ENCODE data around the gene IMMT.

The IMMT gene

DNA sequence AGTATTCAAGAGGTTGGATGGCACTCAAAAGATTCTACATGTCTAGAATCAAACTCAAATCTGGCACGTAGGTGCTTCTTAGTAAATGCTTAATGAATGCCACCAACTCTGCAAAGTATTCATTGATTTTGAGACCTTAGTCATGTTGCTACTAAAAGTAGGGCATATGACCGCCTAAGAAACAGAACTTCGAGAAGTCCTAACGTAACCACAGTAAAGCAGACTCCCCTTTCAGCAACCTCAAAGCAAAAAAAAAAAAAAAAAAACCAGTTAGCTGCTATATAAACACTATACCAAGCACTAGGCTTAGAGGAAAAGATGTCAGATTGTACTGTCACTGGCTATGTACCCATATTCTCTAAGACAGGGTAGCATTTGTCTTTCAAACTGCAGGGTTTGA lies 55.3 kb downstream of the IMMT start:
- H3K4me3 ChIP-seq (ENCODE audit: low read depth, low read length), result no peak overlapping the region
- TF ChIP-seq, protein P1, sequence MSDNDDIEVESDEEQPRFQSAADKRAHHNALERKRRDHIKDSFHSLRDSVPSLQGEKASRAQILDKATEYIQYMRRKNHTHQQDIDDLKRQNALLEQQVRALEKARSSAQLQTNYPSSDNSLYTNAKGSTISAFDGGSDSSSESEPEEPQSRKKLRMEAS (IDR thresholded peaks at IDR 0.05; ENCODE audit: low read depth, low read length), result no peak
- TF ChIP-seq MYC (IDR thresholded peaks at IDR 0.05; ENCODE audit: low read depth, low read length) (no peak), POLR2A (IDR thresholded peaks at IDR 0.05; ENCODE audit: extremely low read depth, insufficient read length) (no peak)
- TF ChIP-seq, protein P2, sequence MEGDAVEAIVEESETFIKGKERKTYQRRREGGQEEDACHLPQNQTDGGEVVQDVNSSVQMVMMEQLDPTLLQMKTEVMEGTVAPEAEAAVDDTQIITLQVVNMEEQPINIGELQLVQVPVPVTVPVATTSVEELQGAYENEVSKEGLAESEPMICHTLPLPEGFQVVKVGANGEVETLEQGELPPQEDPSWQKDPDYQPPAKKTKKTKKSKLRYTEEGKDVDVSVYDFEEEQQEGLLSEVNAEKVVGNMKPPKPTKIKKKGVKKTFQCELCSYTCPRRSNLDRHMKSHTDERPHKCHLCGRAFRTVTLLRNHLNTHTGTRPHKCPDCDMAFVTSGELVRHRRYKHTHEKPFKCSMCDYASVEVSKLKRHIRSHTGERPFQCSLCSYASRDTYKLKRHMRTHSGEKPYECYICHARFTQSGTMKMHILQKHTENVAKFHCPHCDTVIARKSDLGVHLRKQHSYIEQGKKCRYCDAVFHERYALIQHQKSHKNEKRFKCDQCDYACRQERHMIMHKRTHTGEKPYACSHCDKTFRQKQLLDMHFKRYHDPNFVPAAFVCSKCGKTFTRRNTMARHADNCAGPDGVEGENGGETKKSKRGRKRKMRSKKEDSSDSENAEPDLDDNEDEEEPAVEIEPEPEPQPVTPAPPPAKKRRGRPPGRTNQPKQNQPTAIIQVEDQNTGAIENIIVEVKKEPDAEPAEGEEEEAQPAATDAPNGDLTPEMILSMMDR (IDR thresholded peaks at IDR 0.05; ENCODE audit: low read depth, low read length), result no peak

DNA sequence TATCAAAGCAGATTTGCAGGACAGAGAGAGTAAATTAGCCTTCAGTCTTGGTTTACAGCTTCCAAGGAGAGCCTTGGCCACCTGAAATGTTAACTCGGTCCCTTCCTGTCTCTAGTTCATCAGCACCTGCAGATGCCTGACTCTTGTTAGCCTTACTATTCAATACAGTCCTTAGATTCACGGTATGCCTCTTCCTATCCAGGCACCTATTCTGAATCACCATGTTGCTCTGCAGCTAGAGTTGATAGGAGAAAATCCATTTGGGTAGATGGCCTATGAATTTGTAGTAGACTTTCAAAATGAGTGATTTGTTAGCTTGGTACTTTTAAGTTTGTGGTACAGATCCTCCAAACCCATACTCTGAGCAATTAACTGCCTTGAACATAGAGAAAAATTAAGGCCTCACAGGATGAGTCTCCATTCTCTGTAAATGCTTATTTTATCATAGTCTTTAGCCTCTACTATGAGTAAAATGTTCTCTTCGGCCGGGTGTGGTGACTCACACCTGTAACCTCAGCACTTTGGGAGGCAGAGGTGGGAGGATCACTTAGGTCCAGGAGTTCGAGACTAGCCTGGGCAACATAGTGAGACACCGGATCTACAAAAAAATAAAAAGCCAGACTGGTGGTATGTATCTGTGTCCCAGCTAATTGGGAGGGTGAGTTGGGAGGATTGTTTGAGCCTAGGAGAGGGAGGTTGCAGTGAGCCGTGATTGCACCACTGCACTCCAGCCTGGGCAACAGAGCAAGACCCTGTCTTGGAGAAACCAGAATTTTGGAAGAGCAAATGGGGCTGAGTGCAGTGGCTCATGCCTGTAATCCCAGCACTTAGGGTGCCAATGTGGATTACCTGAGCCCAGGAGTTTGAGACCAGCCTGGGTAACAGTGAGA lies 56.3 kb downstream of the IMMT start:
- H3K4me3 ChIP-seq (ENCODE audit: low read depth, low read length), result no peak overlapping the region
- TF ChIP-seq, protein P1 (IDR thresholded peaks at IDR 0.05; ENCODE audit: low read depth, low read length), result no peak
- TF ChIP-seq, protein P2 (IDR thresholded peaks at IDR 0.05; ENCODE audit: low read depth, low read length), result no peak
- TF ChIP-seq POLR2A (IDR thresholded peaks at IDR 0.05; ENCODE audit: extremely low read depth, insufficient read length), result no peak
- TF ChIP-seq MYC (IDR thresholded peaks at IDR 0.05; ENCODE audit: low read depth, low read length), result no peak
- DNase-seq (ENCODE audit: low read depth), result no peak

More for the DNA sequence above, 55.3 kb downstream of the IMMT start:
- DNase-seq (ENCODE audit: low read depth), result no peak

DNA sequence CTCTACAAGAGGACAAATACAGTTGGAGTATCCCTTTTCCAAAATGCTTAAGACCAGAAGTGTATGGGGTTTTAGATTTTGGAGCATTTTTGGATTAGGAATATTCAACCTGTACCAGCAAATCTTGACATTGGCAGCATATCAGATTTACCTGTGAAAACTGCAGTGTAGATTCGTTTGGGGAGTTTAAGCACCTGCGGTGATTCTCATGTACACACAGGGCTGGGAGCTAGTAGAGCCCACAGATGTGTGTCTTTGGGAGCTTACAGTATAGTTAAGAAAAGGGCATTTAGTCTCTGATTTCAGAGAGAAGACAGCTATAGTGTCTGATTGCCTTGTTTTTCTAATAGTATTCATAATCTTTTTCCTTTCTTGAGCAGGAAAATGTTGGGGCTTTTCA lies 59.1 kb downstream of the IMMT start:
- H3K4me3 ChIP-seq (ENCODE audit: low read depth, low read length), result no peak overlapping the region
- TF ChIP-seq POLR2A (IDR thresholded peaks at IDR 0.05; ENCODE audit: extremely low read depth, insufficient read length) (no peak), MYC (IDR thresholded peaks at IDR 0.05; ENCODE audit: low read depth, low read length) (no peak)
- DNase-seq (ENCODE audit: low read depth), result no peak

DNA sequence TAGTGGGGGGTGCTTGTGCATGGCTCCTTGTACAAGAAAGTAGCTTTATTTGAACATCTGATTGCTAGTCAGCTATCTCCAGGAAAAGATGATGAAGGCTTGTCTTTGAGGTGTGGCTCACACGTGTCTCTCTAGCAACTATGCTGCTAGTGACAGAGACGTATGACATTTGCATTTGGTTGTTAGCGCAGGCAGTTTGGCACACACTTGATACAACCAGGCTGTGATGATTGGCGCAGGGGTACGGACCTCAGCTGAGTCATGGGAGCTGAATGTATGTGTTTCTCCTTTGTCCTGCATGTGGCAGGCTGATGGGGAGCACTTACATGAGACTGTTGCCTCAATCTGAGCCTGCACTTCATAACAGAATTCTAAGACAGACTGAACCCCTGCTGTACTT lies 59.6 kb downstream of the IMMT start:
- TF ChIP-seq MYC (IDR thresholded peaks at IDR 0.05; ENCODE audit: low read depth, low read length), result no peak
- TF ChIP-seq, protein P2 (IDR thresholded peaks at IDR 0.05; ENCODE audit: low read depth, low read length), result no peak
- TF ChIP-seq, protein P1 (IDR thresholded peaks at IDR 0.05; ENCODE audit: low read depth, low read length), result no peak
- no peak for TF ChIP-seq POLR2A (IDR thresholded peaks at IDR 0.05; ENCODE audit: extremely low read depth, insufficient read length)
- H3K4me3 ChIP-seq (ENCODE audit: low read depth, low read length), result no peak overlapping the region
- no peak for DNase-seq (ENCODE audit: low read depth)

DNA sequence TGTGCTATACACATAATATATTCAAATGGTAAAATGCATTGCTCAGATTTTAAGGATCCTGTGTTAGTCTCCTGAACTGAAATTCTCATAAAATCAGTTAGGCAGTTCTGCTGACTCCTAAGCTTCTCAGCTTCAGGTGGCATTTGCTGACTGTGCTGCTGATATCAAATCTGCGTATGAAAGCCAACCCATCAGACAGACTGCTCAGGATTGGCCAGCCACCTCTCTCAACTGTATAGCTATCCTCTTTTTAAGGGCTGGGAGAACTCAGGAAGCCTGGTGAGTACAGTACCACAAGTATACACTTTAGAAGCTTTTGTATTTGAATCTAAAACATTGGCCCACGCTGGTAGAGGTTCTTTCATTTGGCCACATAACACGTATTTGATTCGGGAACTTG lies 60.6 kb downstream of the IMMT start:
- TF ChIP-seq, protein P1 (IDR thresholded peaks at IDR 0.05; ENCODE audit: low read depth, low read length), result no peak
- no peak for TF ChIP-seq MYC (IDR thresholded peaks at IDR 0.05; ENCODE audit: low read depth, low read length)
- TF ChIP-seq, protein P2 (IDR thresholded peaks at IDR 0.05; ENCODE audit: low read depth, low read length), result no peak
- TF ChIP-seq POLR2A (IDR thresholded peaks at IDR 0.05; ENCODE audit: extremely low read depth, insufficient read length), result no peak
- no peak for DNase-seq (ENCODE audit: low read depth)
- H3K4me3 ChIP-seq (ENCODE audit: low read depth, low read length), result no peak overlapping the region

DNA sequence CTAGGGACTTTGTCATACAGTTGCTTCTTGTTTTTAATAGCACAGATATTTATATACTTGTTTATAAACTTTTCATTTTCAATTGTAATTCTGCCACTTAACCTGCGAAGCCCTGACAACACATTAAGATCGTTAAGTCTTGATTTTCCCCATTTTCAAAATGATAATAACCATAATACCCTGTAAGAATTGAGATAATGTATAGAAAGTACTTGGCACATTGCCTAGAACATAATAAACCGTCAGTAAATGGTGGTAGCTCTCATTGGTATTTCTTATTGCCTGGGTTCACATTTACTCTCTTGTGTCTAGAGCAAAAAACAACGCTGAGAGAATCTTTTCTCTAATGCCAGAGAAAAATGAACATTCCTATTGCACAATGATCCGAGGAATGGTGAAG lies 70.6 kb downstream of the IMMT start:
- no peak for DNase-seq (ENCODE audit: low read depth)
- H3K4me3 ChIP-seq (ENCODE audit: low read depth, low read length), result no peak overlapping the region
- TF ChIP-seq, protein P1 (IDR thresholded peaks at IDR 0.05; ENCODE audit: low read depth, low read length), result no peak
- TF ChIP-seq MYC (IDR thresholded peaks at IDR 0.05; ENCODE audit: low read depth, low read length) (no peak), POLR2A (IDR thresholded peaks at IDR 0.05; ENCODE audit: extremely low read depth, insufficient read length) (no peak)
- TF ChIP-seq, protein P2 (IDR thresholded peaks at IDR 0.05; ENCODE audit: low read depth, low read length), result no peak

Data from NB4 (cell line).